GM21825 (cell line): Measurements from ENCODE around the gene IL36RN.
"Not testable (repeated sequence)": the region's sequence is repeated elsewhere in the genome, so short reads cannot be mapped to it uniquely, and the experiment has no call there.

Experiments
- ATAC-seq: cut with Tn5 transposase; IDR thresholded peaks from one replicate; pipeline ENCODE4 v1.9.1; 2021; ENCODE audit warnings: mild to moderate bottlenecking, moderate library complexity; ENCODE audit not compliant: unreplicated experiment

IL36RN gene

DNA sequence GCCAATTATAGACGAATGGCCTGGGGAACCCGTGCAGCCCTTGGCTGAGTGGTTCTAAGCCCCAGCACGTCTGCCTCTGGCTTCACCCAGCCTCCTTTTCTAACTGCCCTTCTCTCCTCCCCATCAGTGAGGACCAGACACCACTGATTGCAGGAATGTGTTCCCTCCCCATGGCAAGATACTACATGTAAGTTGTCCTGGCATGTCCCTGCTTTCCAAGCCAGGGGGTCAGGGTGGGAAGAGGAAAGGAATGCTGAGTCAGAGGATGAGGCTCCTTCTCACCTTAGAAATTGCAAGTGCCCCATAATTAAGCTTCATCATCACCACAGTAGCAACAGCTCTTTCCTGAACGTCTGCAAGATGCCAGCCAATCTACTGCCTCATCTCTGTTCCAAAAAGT, 13.6 kb downstream of the IL36RN start:
- no peak for ATAC-seq

GRCh38 chr2:113073325-113073834, 14.4 kb downstream of the IL36RN start:
- no peak for ATAC-seq

DNA sequence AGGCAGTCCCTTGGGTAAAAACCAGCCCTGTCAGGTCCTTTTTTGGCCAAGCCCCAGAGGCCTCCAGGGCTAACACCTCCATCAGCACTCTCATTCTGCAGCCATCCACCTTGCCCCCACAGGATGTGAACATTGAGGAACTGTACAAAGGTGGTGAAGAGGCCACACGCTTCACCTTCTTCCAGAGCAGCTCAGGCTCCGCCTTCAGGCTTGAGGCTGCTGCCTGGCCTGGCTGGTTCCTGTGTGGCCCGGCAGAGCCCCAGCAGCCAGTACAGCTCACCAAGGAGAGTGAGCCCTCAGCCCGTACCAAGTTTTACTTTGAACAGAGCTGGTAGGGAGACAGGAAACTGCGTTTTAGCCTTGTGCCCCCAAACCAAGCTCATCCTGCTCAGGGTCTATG, 16.0 kb downstream of the IL36RN start:
- ATAC-seq = no peak

DNA sequence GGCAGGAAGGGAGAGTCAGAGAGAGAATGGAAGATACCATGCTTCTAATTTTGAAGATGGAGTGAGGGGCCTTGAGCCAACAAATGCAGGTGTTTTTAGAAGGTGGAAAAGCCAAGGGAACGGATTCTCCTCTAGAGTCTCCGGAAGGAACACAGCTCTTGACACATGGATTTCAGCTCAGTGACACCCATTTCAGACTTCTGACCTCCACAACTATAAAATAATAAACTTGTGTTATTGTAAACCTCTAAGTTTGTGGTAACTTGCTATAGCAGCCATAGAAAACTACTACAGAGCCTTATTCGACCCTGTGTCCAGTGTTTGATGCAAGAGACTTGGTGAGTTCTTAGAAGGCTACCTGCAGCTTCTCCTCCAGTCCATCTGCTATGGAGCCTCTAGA, 16.6 kb downstream of the IL36RN start:
- no peak for ATAC-seq

DNA sequence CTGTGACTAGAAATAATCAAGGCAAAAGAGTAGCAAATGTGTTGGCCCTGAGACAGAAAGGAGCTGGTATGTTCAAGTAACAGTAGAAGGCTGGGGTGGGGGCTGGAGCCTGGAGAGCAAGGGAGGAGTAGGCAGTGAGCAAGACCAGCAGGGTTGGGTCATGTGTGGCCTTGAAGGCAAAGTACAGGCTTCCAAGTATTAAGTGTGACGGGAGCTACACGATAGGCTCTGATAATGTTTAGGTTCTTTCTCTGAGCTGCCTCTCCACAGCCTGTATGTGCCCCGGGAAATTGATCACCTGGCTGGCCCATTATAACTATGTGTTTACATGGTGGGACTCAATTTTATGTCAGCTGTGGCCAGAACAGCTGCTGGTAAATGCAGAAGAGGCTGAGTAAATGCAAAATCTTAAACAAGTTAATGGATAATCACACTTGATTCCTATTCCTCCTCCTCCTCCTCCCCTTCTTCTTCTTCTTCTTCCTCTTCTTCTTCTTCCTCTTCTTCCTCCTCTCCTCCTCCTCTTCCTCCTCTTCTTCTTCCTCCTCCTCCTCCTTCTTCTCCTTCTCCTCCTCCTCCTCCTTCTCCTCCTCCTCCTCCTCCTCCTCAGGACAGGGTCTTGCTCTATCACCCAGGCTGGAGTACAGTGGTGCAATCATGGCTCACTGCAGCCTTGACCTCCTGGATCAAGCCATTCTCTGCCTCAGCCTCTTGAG, 18.1 kb downstream of the IL36RN start:
- ATAC-seq = no peak

GRCh38 chr2:113077921-113078320, 18.9 kb downstream of the IL36RN start:
- ATAC-seq = no peak

GRCh38 chr2:113078350-113078839, 19.4 kb downstream of the IL36RN start:
- ATAC-seq = no peak

- ATAC-seq = no peak
Observed at GRCh38 chr2:113079131-113079530, 20.1 kb downstream of the IL36RN start.

DNA sequence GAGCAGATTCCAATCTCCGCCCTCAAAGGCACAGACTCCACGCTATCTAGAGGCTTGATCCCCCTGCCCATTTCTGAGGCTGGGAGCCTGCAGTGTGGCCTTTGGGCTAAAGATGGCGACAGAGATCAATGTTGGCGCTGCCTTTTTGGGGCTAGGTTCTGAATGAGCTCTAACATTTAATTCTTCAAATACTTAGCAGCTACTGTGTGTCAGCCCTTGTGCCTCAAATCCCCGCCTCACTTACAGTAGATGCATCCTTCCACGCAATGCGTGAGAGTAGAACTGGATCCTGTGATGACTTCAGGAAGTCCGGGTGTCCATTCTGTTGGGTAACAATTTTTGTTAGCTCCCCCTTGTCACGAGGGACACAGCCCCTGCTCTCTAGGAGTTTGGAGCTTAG, 21.1 kb downstream of the IL36RN start:
- ATAC-seq = no peak

GRCh38 chr2:113081488-113082210, 22.7 kb downstream of the IL36RN start:
- no peak for ATAC-seq

GRCh38 chr2:113083296-113083695, 24.3 kb downstream of the IL36RN start:
- ATAC-seq = no peak

- ATAC-seq = no peak
Observed at GRCh38 chr2:113084249-113085000, 25.4 kb downstream of the IL36RN start.

- no peak for ATAC-seq
Observed at GRCh38 chr2:113085542-113085941, 26.5 kb downstream of the IL36RN start.

GRCh38 chr2:113088213-113088992, 29.4 kb downstream of the IL36RN start:
- ATAC-seq = no peak

GRCh38 chr2:113089916-113090315, 30.9 kb downstream of the IL36RN start:
- no peak for ATAC-seq

DNA sequence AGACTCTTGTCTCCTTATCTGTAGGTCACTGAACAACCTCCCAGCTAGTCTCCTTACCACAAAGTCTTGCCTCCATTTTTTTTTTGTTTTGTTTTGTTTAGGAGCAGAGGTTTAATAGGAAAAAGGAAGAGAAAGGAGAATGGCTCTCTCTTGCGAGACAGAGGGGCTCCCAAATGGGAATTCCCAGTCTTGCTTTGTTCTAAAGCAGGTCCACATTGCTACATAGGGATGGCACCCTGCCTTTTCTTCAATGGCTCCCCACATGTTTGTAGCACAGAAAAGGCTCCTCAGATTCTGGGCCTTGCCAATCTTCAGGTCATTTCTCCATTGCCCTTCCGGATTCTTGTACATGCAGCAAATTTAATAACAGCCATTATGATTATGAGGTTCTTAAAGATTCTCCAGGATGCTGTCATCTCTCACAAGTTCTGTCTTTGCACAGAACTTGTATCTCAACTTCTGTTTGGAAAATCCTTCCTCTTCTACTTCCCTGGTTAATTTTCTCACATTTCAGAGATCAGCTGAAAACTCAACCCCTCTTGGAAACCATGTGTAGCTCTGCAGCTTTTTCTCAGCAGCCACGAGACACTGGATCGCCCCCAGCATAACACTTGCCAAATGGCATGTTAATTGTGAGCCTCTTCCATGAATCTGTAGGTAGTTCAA, 32.4 kb downstream of the IL36RN start:
- ATAC-seq = no peak

DNA sequence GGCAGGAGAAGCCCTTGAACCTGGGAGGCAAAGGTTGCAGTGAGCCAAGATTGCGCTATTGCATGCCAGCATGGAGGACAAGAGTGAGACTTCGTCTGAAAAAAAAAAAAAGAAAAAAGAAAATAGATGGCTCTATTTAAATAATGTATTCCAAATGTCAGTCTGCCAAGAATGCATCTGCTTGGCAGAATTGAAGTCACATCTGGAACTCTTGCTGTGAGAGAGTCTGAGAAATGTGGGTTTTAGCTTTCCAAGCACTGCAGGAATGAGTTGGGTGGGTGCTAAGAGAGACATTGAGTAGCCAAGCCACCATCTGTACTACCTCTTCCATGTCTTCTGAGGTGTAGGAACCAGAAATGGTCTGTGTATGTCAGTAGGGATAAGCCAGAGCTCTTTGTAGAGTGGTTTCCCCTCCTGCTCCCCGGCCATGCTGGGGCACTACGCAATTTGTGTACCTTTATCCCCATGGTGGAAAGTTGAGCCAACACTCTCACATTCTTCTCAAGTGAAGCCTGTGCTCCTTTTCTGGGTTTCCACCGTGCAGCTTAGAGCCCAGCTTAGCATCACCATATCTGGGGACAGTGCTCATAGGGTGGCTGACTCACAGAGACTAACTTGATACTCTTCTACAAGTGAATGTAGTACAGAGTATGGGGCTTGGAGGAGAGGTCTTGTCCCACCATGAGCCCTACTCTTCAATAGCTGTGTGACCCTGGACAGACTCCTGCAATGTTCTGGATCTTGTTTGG, 34.0 kb downstream of the IL36RN start:
- ATAC-seq = no peak

- no peak for ATAC-seq
Observed at GRCh38 chr2:113093613-113093977, 34.6 kb downstream of the IL36RN start.

- not testable (repeated sequence) for ATAC-seq
Observed at GRCh38 chr2:113096306-113096705, 37.3 kb downstream of the IL36RN start.
